Measurements from ENCODE around the gene TRABD2A. TPM values are rescaled to one million over a fixed set of nuclear protein-coding genes. Genes with fewer than 3 reads are reported as not detected.

Gene TRABD2A
- total RNA-seq, 2 experiments from 2014 or later: 1.6 to 1.9 TPM

GRCh38 chr2:84925724-84926376 is 45.0 kb upstream of the TRABD2A start:
- peak overlapping the region; percentile 80 for H3K27ac ChIP-seq (ENCODE audit: low read depth, low read length, poor library complexity, severe bottlenecking)
- peak; percentile 97 for DNase-seq (ENCODE audit: low spot score)
- no TSS peak for BruUV-seq (replicated peaks)
- peak overlapping the region; percentile 84 for H2AFZ ChIP-seq (ENCODE audit: low read length)
- no peaks in the 10 kb centered on the region for H3K36me3 ChIP-seq (ENCODE audit: insufficient read depth, low read length)
- ChIA-PET POLR2A (interaction anchor here (0.5 to 2.4 kb wide), 17 partner anchors 10 to 288 kb away, joined by 3 to 22 read pairs (median 4); partner anchors contain the start of gene TMSB10), CTCF (ENCODE audit: unreplicated experiment) (interaction anchor here (0.6 to 2.2 kb wide), 14 partner anchors 9 to 519 kb away, joined by 3 to 30 read pairs (median 6); partner anchors contain the start of gene TMSB10)
- H3K9me3 ChIP-seq (ENCODE audit: low read length): no peaks in the 10 kb centered on the region
- H4K20me1 ChIP-seq (ENCODE audit: insufficient read depth, low read length): no peaks in the 10 kb centered on the region
- peak overlapping the region; percentile 74 for H3K4me3 ChIP-seq (ENCODE audit: low read depth, low read length, poor library complexity, severe bottlenecking)
- intact Hi-C loops (cut with micrococcal nuclease; ENCODE audit: unreplicated experiment): loop anchor here (1.0 to 5.0 kb wide), 6 partner anchors 20 to 376 kb away; partner anchors contain the start of gene TMSB10
- H3K4me2 ChIP-seq (ENCODE audit: low read length): peak overlapping the region; percentile 77
- peaks cover 33% of the 10 kb centered on the region for H3K4me1 ChIP-seq (ENCODE audit: insufficient read depth, low read length, poor library complexity, severe bottlenecking)
- H3K9me2 ChIP-seq (ENCODE audit: insufficient read depth, low read length): no peaks in the 10 kb centered on the region
- H3K79me2 ChIP-seq (ENCODE audit: insufficient read depth, low read depth, low read length): peaks cover 5% of the 10 kb centered on the region; the same call in 1 of the 2 replicates
- peak; percentile 99 for TF ChIP-seq CTCF (conservative IDR thresholded peaks at IDR 0.05; ENCODE audit: low read length)
- no peak for TF ChIP-seq EZH2phosphoT487 (IDR thresholded peaks at IDR 0.05; ENCODE audit: borderline replicate concordance, low read depth, low read length)

GRCh38 chr2:84925336-84925723 is 44.4 kb upstream of the TRABD2A start:
- peaks cover 32% of the 10 kb centered on the region for H3K4me1 ChIP-seq (ENCODE audit: insufficient read depth, low read length, poor library complexity, severe bottlenecking)
- intact Hi-C loops (cut with micrococcal nuclease; ENCODE audit: unreplicated experiment): loop anchor here (1.0 to 5.0 kb wide), 4 partner anchors 20 to 377 kb away; partner anchors contain the start of gene TMSB10
- TF ChIP-seq EZH2phosphoT487 (IDR thresholded peaks at IDR 0.05; ENCODE audit: borderline replicate concordance, low read depth, low read length): no peak
- no peak for TF ChIP-seq CTCF (conservative IDR thresholded peaks at IDR 0.05; ENCODE audit: low read length)
- peak overlapping the region; percentile 77 for H3K4me2 ChIP-seq (ENCODE audit: low read length)
- H3K79me2 ChIP-seq (ENCODE audit: insufficient read depth, low read depth, low read length): peaks cover 3% of the 10 kb centered on the region; the same call in 1 of the 2 replicates
- H3K9me3 ChIP-seq (ENCODE audit: low read length): no peaks in the 10 kb centered on the region
- no TSS peak for BruUV-seq (replicated peaks)
- ChIA-PET POLR2A (interaction anchor here (0.5 to 2.4 kb wide), 12 partner anchors 13 to 93 kb away, joined by 3 to 22 read pairs (median 4); partner anchors contain the start of gene TMSB10), CTCF (ENCODE audit: unreplicated experiment) (interaction anchor here (0.6 to 2.2 kb wide), 8 partner anchors 15 to 519 kb away, joined by 3 to 30 read pairs (median 12); partner anchors contain the start of gene TMSB10)
- H3K36me3 ChIP-seq (ENCODE audit: insufficient read depth, low read length): no peaks in the 10 kb centered on the region
- DNase-seq (ENCODE audit: low spot score): no peak
- H2AFZ ChIP-seq (ENCODE audit: low read length): peak overlapping the region; percentile 70
- H3K27ac ChIP-seq (ENCODE audit: low read depth, low read length, poor library complexity, severe bottlenecking): peak overlapping the region; percentile 47
- H3K9me2 ChIP-seq (ENCODE audit: insufficient read depth, low read length): no peaks in the 10 kb centered on the region
- H4K20me1 ChIP-seq (ENCODE audit: insufficient read depth, low read length): no peaks in the 10 kb centered on the region
- H3K4me3 ChIP-seq (ENCODE audit: low read depth, low read length, poor library complexity, severe bottlenecking): peak overlapping the region; percentile 74
